ENCODE results near the gene KRT15. TPM values are rescaled to one million over a fixed set of nuclear protein-coding genes. Genes with fewer than 3 reads are reported as not detected.

Gene KRT15
- total and polyA plus RNA-seq, 9 of the 15 experiments (the other 6 are each of a cell fraction or from before 2014, with no cell fraction given): 0.28 to 4.4 (median 0.56) TPM

- in situ Hi-C loops (cut with MboI) (no loop called here), intact Hi-C loops (cut with micrococcal nuclease) (no loop called here)
- H3K27ac ChIP-seq (ENCODE audit: extremely low read depth, low read depth, low read length): no peak overlapping the region
- ChIA-PET POLR2A (interaction anchor here (0.6 to 0.7 kb wide), 2 partner anchors 16 to 55 kb away, joined by 3 read pairs; no protein-coding TSS in a partner anchor), CTCF (ENCODE audit: low intra/inter-chr PET ratio) (no interaction called here)
- peaks cover 16 to 19% of the 10 kb centered on the region in 2 experiments for H3K4me1 ChIP-seq (replicated peaks in 1 of 2; ENCODE audit: control insufficient read depth in 2 of 2, insufficient read depth in 2 of 2, low read length in 2 of 2)
- no peak overlapping the region for H3K4me2 ChIP-seq (ENCODE audit: insufficient read depth, low read length)
- TF ChIP-seq TAF15 (IDR thresholded peaks at IDR 0.05; ENCODE audit: low read depth, low read length) (no peak), ETS1 (conservative IDR thresholded peaks at IDR 0.05; ENCODE audit: control insufficient read depth, low read depth, low read length) (no peak), TAF7 (tag; IDR thresholded peaks at IDR 0.05) (no peak), SETDB1 (IDR thresholded peaks at IDR 0.05; ENCODE audit: low read length) (no peak), MEIS2 (IDR thresholded peaks at IDR 0.05; ENCODE audit: partially characterized antibody) (no peak), ARID3A (IDR thresholded peaks at IDR 0.05; ENCODE audit: borderline replicate concordance, low read depth, low read length) (no peak), ZNF407 (IDR thresholded peaks at IDR 0.05; ENCODE audit: low read depth) (no peak), PHF21A (IDR thresholded peaks at IDR 0.05; ENCODE audit: borderline replicate concordance, low read depth) (no peak), ZFP36 (IDR thresholded peaks at IDR 0.05; ENCODE audit: low read depth, low read length, partially characterized antibody) (no peak), SMARCA5 (IDR thresholded peaks at IDR 0.05) (no peak)
- peak overlapping the region in 1 of 2 experiments; percentile 12; a peak in 1 of 4 replicates for H3K9ac ChIP-seq (ENCODE audit: insufficient read depth in 1 of 2, low read depth in 2 of 2, low read length in 2 of 2)
- no peaks in the 10 kb centered on the region for H3K36me3 ChIP-seq (ENCODE audit: control insufficient read depth, insufficient read depth, low read length)
- WGBS (ENCODE audit: insufficient coverage, low coverage, missing lambda C conversion rate): 54% methylated on average over 5 of the region's 5 CpGs
- ATAC-seq: no peak
- DNase-seq (ENCODE audit: extremely low read depth in 1 of 4, low spot score in 3 of 4): no peak
- H3K4me3 ChIP-seq: no peak overlapping the region
- no peaks in the 10 kb centered on the region for H3K27me3 ChIP-seq (ENCODE audit: control insufficient read depth in 2 of 2, insufficient read depth in 2 of 2, low read length in 2 of 2)
- no peak for FAIRE-seq
- no peaks in the 10 kb centered on the region for H3K79me2 ChIP-seq (ENCODE audit: control insufficient read depth, insufficient read depth, low read length)
- H3K9me3 ChIP-seq (replicated peaks; ENCODE audit: control insufficient read depth, insufficient read depth, low read depth, low read length): no peaks in the 10 kb centered on the region
- H2AFZ ChIP-seq (ENCODE audit: low read depth, low read length): no peak overlapping the region
- no TSS peak for BruUV-seq (replicated peaks)
- H3K9me1 ChIP-seq (ENCODE audit: control insufficient read depth, insufficient read depth, low read length): no peaks in the 10 kb centered on the region
- H4K20me1 ChIP-seq (replicated peaks; ENCODE audit: control insufficient read depth, insufficient read depth, low read length): no peaks in the 10 kb centered on the region
These were observed 19.9 kb upstream of the KRT15 start for GRCh38 chr17:41538565-41538991.
